ENCODE measurements around the gene PTCHD1. TPM values are rescaled to one million over a fixed set of nuclear protein-coding genes. Genes with fewer than 3 reads are reported as not detected.

PTCHD1 gene
- total and polyA plus RNA-seq, 9 of the 15 experiments (the other 6 are each of a cell fraction or from before 2014, with no cell fraction given), result not detected

GRCh38 chrX:23366914-23367313 lies 32.3 kb downstream of the PTCHD1 start:
- intact Hi-C loops (cut with micrococcal nuclease), result no loop called here
- Histone ChIP-seq H3K4me3 (no peak overlapping the region), H3K27me3 (ENCODE audit: control insufficient read depth in 2 of 2, insufficient read depth in 2 of 2, low read length in 2 of 2) (no peaks in the 10 kb centered on the region), H3K9me3 (replicated peaks; ENCODE audit: control insufficient read depth, insufficient read depth, low read depth, low read length) (no peaks in the 10 kb centered on the region), H3K27ac (ENCODE audit: extremely low read depth, low read depth, low read length) (no peak overlapping the region), H4K20me1 (replicated peaks; ENCODE audit: control insufficient read depth, insufficient read depth, low read length) (no peaks in the 10 kb centered on the region), H3K4me1 (replicated peaks in 1 of 2; ENCODE audit: control insufficient read depth in 2 of 2, insufficient read depth in 2 of 2, low read length in 2 of 2) (no peaks in the 10 kb centered on the region), H3K36me3 (ENCODE audit: control insufficient read depth, insufficient read depth, low read length) (no peaks in the 10 kb centered on the region), H3K9me1 (ENCODE audit: control insufficient read depth, insufficient read depth, low read length) (no peaks in the 10 kb centered on the region), H2AFZ (ENCODE audit: low read depth, low read length) (no peak overlapping the region), H3K4me2 (ENCODE audit: insufficient read depth, low read length) (no peak overlapping the region), H3K79me2 (ENCODE audit: control insufficient read depth, insufficient read depth, low read length) (no peaks in the 10 kb centered on the region), H3K9ac (ENCODE audit: insufficient read depth in 1 of 2, low read depth in 2 of 2, low read length in 2 of 2) (no peak overlapping the region)
- FAIRE-seq (no peak), DNase-seq (ENCODE audit: extremely low read depth in 1 of 4, low spot score in 3 of 4) (no peak), ATAC-seq (no peak)
- ChIA-PET CTCF (ENCODE audit: low intra/inter-chr PET ratio) (no interaction called here), POLR2A (interaction anchor here (0.8 kb wide), 1 partner anchor 14 kb away, joined by 5 read pairs; no protein-coding TSS in a partner anchor)
- no peak for TF ChIP-seq GABPB2 (CRISPR knock-in tag; conservative IDR thresholded peaks at IDR 0.05)
- TF ChIP-seq SMARCA4 (IDR thresholded peaks at IDR 0.05), result no peak
- no peak for TF ChIP-seq OTX1 (CRISPR knock-in tag; IDR thresholded peaks at IDR 0.05)
- TF ChIP-seq CHAMP1 (IDR thresholded peaks at IDR 0.05), result no peak
- TF ChIP-seq DLX4 (CRISPR knock-in tag; IDR thresholded peaks at IDR 0.05), result no peak
- TF ChIP-seq RBM39 (optimal IDR thresholded peaks at IDR 0.05; ENCODE audit: low read depth, low read length), result no peak
- no peak for TF ChIP-seq ZBTB7A (IDR thresholded peaks at IDR 0.05; ENCODE audit: borderline replicate concordance, control insufficient read depth, low read depth, low read length)
- TF ChIP-seq ILF3 (IDR thresholded peaks at IDR 0.05; ENCODE audit: borderline replicate concordance), result no peak
- TF ChIP-seq SREBF2 (CRISPR knock-in tag; IDR thresholded peaks at IDR 0.05), result no peak
- no peak for TF ChIP-seq ETV5 (CRISPR knock-in tag; IDR thresholded peaks at IDR 0.05; ENCODE audit: low read depth)
- TF ChIP-seq ZEB2 (IDR thresholded peaks at IDR 0.05), result no peak
- TF ChIP-seq RHOXF2B (CRISPR knock-in tag; conservative IDR thresholded peaks at IDR 0.05), result no peak
- TF ChIP-seq KLF16 (IDR thresholded peaks at IDR 0.05), result no peak
- TF ChIP-seq GATA2 (CRISPR knock-in tag; IDR thresholded peaks at IDR 0.05), result no peak
- no peak for TF ChIP-seq FOXO4 (CRISPR knock-in tag; IDR thresholded peaks at IDR 0.05)
- no peak for TF ChIP-seq ZNF699 (CRISPR knock-in tag; IDR thresholded peaks at IDR 0.05; ENCODE audit: insufficient replicate concordance)
- TF ChIP-seq ERF (CRISPR knock-in tag; IDR thresholded peaks at IDR 0.05), result no peak
- no peak for TF ChIP-seq IRF1 (CRISPR knock-in tag; IDR thresholded peaks at IDR 0.05; ENCODE audit: borderline replicate concordance)
- no peak for TF ChIP-seq ZNF140 (CRISPR knock-in tag; IDR thresholded peaks at IDR 0.05)
- WGBS (ENCODE audit: insufficient coverage, low coverage, missing lambda C conversion rate), result 0% methylated on average over 4 of the region's 4 CpGs
- BruUV-seq (replicated peaks), result no TSS peak
- in situ Hi-C loops (cut with MboI), result no loop called here

All from K562 (cell line).